ENCODE results near the gene GPR25. TPM values are rescaled to one million over a fixed set of nuclear protein-coding genes. Genes with fewer than 3 reads are reported as not detected.

GPR25 gene
- total RNA-seq, 1 experiment from 2014 or later = not detected

- TF ChIP-seq AR (CRISPR knock-in tag; IDR thresholded peaks at IDR 0.05) (no peak), ZNF671 (CRISPR knock-in tag; IDR thresholded peaks at IDR 0.05) (no peak), NFYB (CRISPR knock-in tag; conservative IDR thresholded peaks at IDR 0.05; ENCODE audit: low read depth) (no peak), MLX (CRISPR knock-in tag; IDR thresholded peaks at IDR 0.05) (no peak), AFF4 (CRISPR knock-in tag; IDR thresholded peaks at IDR 0.05; ENCODE audit: borderline replicate concordance) (no peak), IRF1 (CRISPR knock-in tag; IDR thresholded peaks at IDR 0.05) (no peak), ZBTB43 (CRISPR knock-in tag; IDR thresholded peaks at IDR 0.05) (no peak), OVOL2 (CRISPR knock-in tag; IDR thresholded peaks at IDR 0.05; ENCODE audit: borderline replicate concordance) (no peak), PRDM15 (CRISPR knock-in tag; IDR thresholded peaks at IDR 0.05) (no peak), TP53 (CRISPR knock-in tag; IDR thresholded peaks at IDR 0.05) (no peak), FOXP1 (CRISPR knock-in tag; IDR thresholded peaks at IDR 0.05; ENCODE audit: borderline replicate concordance) (no peak), NR2C2 (CRISPR knock-in tag; IDR thresholded peaks at IDR 0.05) (no peak)
These were observed 26.2 kb downstream of the GPR25 start (continued) for GRCh38 chr1:200899015-200899386.

GRCh38 chr1:200899451-200899915 is 26.7 kb downstream of the GPR25 start:
- no peaks in the 10 kb centered on the region for H3K27me3 Mint-ChIP-seq (ENCODE audit: low read depth)
- H3K4me1 Mint-ChIP-seq = peaks cover 35% of the 10 kb centered on the region
- no peak overlapping the region for H3K4me3 Mint-ChIP-seq
- ATAC-seq (no peak), DNase-seq (ENCODE audit: low spot score) (no peak)
- TF ChIP-seq TEAD1 (CRISPR knock-in tag; IDR thresholded peaks at IDR 0.05) (no peak), MLX (CRISPR knock-in tag; IDR thresholded peaks at IDR 0.05) (no peak), ATF6 (CRISPR knock-in tag; IDR thresholded peaks at IDR 0.05) (no peak), ZNF317 (CRISPR knock-in tag; IDR thresholded peaks at IDR 0.05; ENCODE audit: borderline replicate concordance, low read depth) (no peak), ZBTB21 (CRISPR knock-in tag; IDR thresholded peaks at IDR 0.05; ENCODE audit: borderline replicate concordance) (no peak), ZNF232 (CRISPR knock-in tag; IDR thresholded peaks at IDR 0.05) (no peak), NR3C1 (CRISPR knock-in tag; conservative IDR thresholded peaks at IDR 0.05; ENCODE audit: low read depth) (no peak), ZNF263 (CRISPR knock-in tag; IDR thresholded peaks at IDR 0.05; ENCODE audit: low read depth) (no peak)
- ChIA-PET CTCF (interaction anchor here (1.0 to 1.2 kb wide), 3 partner anchors 9 to 277 kb away, joined by 3 to 5 read pairs (median 4); no protein-coding TSS in a partner anchor), POLR2A (interaction anchor here (1.0 kb wide), 2 partner anchors 11 to 230 kb away, joined by 3 read pairs; partner anchors contain the start of gene DDX59)
- H3K27ac Mint-ChIP-seq = peak overlapping the region; percentile 47; the same call in 1 of the 2 replicates
- H3K36me3 Mint-ChIP-seq = peaks cover 44% of the 10 kb centered on the region
- H3K9me3 Mint-ChIP-seq = no peaks in the 10 kb centered on the region

Data from WTC11 (cell line).